ENCODE data around the gene APBB2. TPM values are rescaled to one million over a fixed set of nuclear protein-coding genes. Genes with fewer than 3 reads are reported as not detected.

APBB2 gene
- total and polyA plus RNA-seq, 2 of the 8 experiments (the other 6 are each of a cell fraction or from before 2014, with no cell fraction given), result 58.7 to 59.4 TPM

GRCh38 chr4:41256740-41257256 is 42.5 kb upstream of the APBB2 start, which contains the start of gene UCHL1:
Gene UCHL1 (plus strand): TSS chr4:41256928. CDS start chr4:41256977, 49 bp downstream.
- Histone ChIP-seq H4K8ac (ENCODE audit: extremely low read depth, insufficient read depth, low read length) (peak within 1 kb of the TSS; percentile 93; the same call in 1 of the 2 replicates), H3K4me3 (ENCODE audit: extremely low read depth in 1 of 4, insufficient read depth in 2 of 4, low read depth in 3 of 4, low read length in 4 of 4) (peak within 1 kb of the TSS; percentile 87 to 97 (median 92)), H3K23ac (ENCODE audit: insufficient read length) (no peak within 1 kb of the TSS), H2BK15ac (ENCODE audit: low read length) (no peak within 1 kb of the TSS), H3K36me3 (ENCODE audit: control insufficient read depth in 2 of 4, insufficient read depth in 4 of 4, low read length in 3 of 4) (peaks cover 21 to 37% (median 31%) of the 10 kb centered on the region in 4 experiments), H3K27ac (ENCODE audit: low read depth, low read length) (peak within 1 kb of the TSS; percentile 89), H2AK5ac (ENCODE audit: low read depth, low read length) (no peak within 1 kb of the TSS), H4K91ac (replicated peaks; ENCODE audit: insufficient read length, low read length) (peak within 1 kb of the TSS; percentile 87), H3K14ac (ENCODE audit: insufficient read length) (no peak within 1 kb of the TSS), H3K4ac (replicated peaks; ENCODE audit: insufficient read length, low read depth, low read length) (peak within 1 kb of the TSS; percentile 79), H3K27me3 (replicated peaks in 1 of 4; ENCODE audit: control insufficient read depth in 3 of 4, extremely low read depth in 1 of 4, insufficient read depth in 3 of 4, low read length in 3 of 4) (no peaks in the 10 kb centered on the region), H3K79me2 (ENCODE audit: control insufficient read depth in 1 of 2, insufficient read depth in 2 of 2, low read length in 2 of 2) (peaks cover 0 to 41% of the 10 kb centered on the region in 2 experiments; a peak in 2 of 4 replicates), H3K56ac (replicated peaks; ENCODE audit: insufficient read length, low read depth, low read length) (peak within 1 kb of the TSS; percentile 78), H2BK5ac (ENCODE audit: low read depth, low read length) (peak within 1 kb of the TSS; percentile 69), H4K20me1 (replicated peaks in 1 of 2; ENCODE audit: control insufficient read depth in 1 of 2, insufficient read depth in 2 of 2, low read length in 2 of 2) (peaks cover 7 to 10% of the 10 kb centered on the region in 2 experiments), H4K5ac (ENCODE audit: insufficient read length, low read depth, low read length) (peak within 1 kb of the TSS; percentile 98), H2BK20ac (ENCODE audit: low read length) (0 out of 2 replicates have a peak within 1 kb of the TSS, but pooled peaks have one; percentile 21), H2BK12ac (ENCODE audit: low read depth, low read length) (no peak within 1 kb of the TSS; the same call in none of the 2 replicates), H3K79me1 (ENCODE audit: low read depth, low read length) (peaks cover 3% of the 10 kb centered on the region), H3K18ac (ENCODE audit: extremely low read depth, low read length) (peak within 1 kb of the TSS; percentile 97), H2BK120ac (replicated peaks; ENCODE audit: low read depth, low read length) (no peak within 1 kb of the TSS), H2AFZ (ENCODE audit: low read length) (peak within 1 kb of the TSS; percentile 19; the same call in 1 of the 2 replicates), H3K4me1 (replicated peaks in 1 of 4; ENCODE audit: control insufficient read depth in 3 of 4, insufficient read depth in 4 of 4, low read length in 3 of 4) (peaks cover 2 to 8% (median 4%) of the 10 kb centered on the region in 4 experiments; a peak in 6 of 7 replicates), H3K9ac (replicated peaks in 1 of 4; ENCODE audit: extremely low read depth in 1 of 4, low read depth in 3 of 4, low read length in 3 of 4) (peak within 1 kb of the TSS; percentile 84 to 93 (median 90)), H3K4me2 (ENCODE audit: insufficient read depth in 1 of 2, low read depth in 2 of 2, low read length in 2 of 2) (peak within 1 kb of the TSS; percentile 76 to 80), H3K23me2 (ENCODE audit: low read depth, low read length) (peaks cover 9% of the 10 kb centered on the region), H3K9me3 (ENCODE audit: insufficient read depth in 2 of 2, low read depth in 1 of 2, low read length in 1 of 2) (no peaks in the 10 kb centered on the region)
- FAIRE-seq (no peak), DNase-seq (ENCODE audit: low read depth in 1 of 2, low spot score in 2 of 2) (peak; percentile 93 to 95)
- WGBS, 2 experiments (ENCODE audit: extremely low coverage in 1 of 2, insufficient coverage in 1 of 2, insufficient read length in 1 of 2, insufficient replicate concordance in 2 of 2, low coverage in 1 of 2, low lambda C conversion rate in 2 of 2, missing lambda C conversion rate in 1 of 2), result 2% methylated on average over 55 of the region's 55 CpGs; no CpG with 5 or more reads in 1 of the 2 experiments
- CTCF ChIA-PET (ENCODE audit: partially characterized antibody), result interaction anchor here (1.0 to 4.8 kb wide), 3 partner anchors 11 to 348 kb away, joined by 3 to 18 read pairs (median 5); partner anchors contain the start of gene APBB2
- POLR2A ChIA-PET (ENCODE audit: partially characterized antibody), result interaction anchor here (0.6 to 8.6 kb wide), 68 partner anchors 10 to 642 kb away, joined by 3 to 150 read pairs (median 4); partner anchors contain the start of gene APBB2
- TF ChIP-seq CTBP2 (IDR thresholded peaks at IDR 0.05; ENCODE audit: borderline replicate concordance, insufficient read depth, insufficient read length, low read length) (no peak), KDM5A (IDR thresholded peaks at IDR 0.05; ENCODE audit: low read length) (no peak), POU5F1 (IDR thresholded peaks at IDR 0.05; ENCODE audit: low read depth, low read length) (no peak), NANOG (IDR thresholded peaks at IDR 0.05; ENCODE audit: insufficient read depth, low read depth, low read length, poor library complexity, severe bottlenecking) (peak; percentile 58), SRF (IDR thresholded peaks at IDR 0.05; ENCODE audit: low read depth, low read length) (0 out of 2 replicates have a peak, but pooled peaks have one; percentile 33), ATF3 (IDR thresholded peaks at IDR 0.05; ENCODE audit: insufficient read depth, low read depth, low read length) (no peak), KDM4A (IDR thresholded peaks at IDR 0.05; ENCODE audit: low read depth, low read length, severe bottlenecking) (no peak), RXRA (IDR thresholded peaks at IDR 0.05; ENCODE audit: insufficient read depth, low read depth, low read length) (no peak), SP4 (IDR thresholded peaks at IDR 0.05; ENCODE audit: low read length) (no peak)

Data from H1 (cell line).